GM10266 (cell line): ENCODE measurements around the gene KCNH6.

ENCODE experiments used
- DNase-seq: peaks from one replicate; pipeline ENCODE4 v3.0.0; 2012; ENCODE audit errors: extremely low spot score
- CTCF ChIP-seq: IDR thresholded peaks from 2 replicates; pipeline ENCODE4 v1.5.1; 2012; ENCODE audit warnings: mild to moderate bottlenecking, low read depth; ENCODE audit not compliant: control insufficient read depth, insufficient read depth; ENCODE audit errors: missing control alignments

Gene KCNH6

GRCh38 chr17:63535640-63536039 lies 12.5 kb downstream of the KCNH6 start:
- TF ChIP-seq CTCF: no peak
- no peak for DNase-seq

- DNase-seq: no peak
- no peak for TF ChIP-seq CTCF
Measured at GRCh38 chr17:63537001-63537400, 13.8 kb downstream of the KCNH6 start.

- TF ChIP-seq CTCF: no peak
- no peak for DNase-seq
Measured at GRCh38 chr17:63537991-63538692, 15.0 kb downstream of the KCNH6 start.

- TF ChIP-seq CTCF: no peak
Measured at GRCh38 chr17:63538693-63539595, 15.8 kb downstream of the KCNH6 start.

GRCh38 chr17:63540590-63540989 lies 17.4 kb downstream of the KCNH6 start:
- TF ChIP-seq CTCF: no peak
- no peak for DNase-seq

More at GRCh38 chr17:63538693-63539595, 15.8 kb downstream of the KCNH6 start:
- no peak for DNase-seq

GRCh38 chr17:63542218-63542545 lies 19.0 kb downstream of the KCNH6 start:
- no peak for TF ChIP-seq CTCF
- no peak for DNase-seq
